HuH-7.5 (cell line): Measurements from ENCODE around the gene UGT1A6.

Experiments
- DNase-seq: peaks from one replicate; pipeline ENCODE4 v3.0.0; 2011; ENCODE audit warnings: low spot score

Gene UGT1A6

GRCh38 chr2:233768076-233768475 lies 75.4 kb downstream of the UGT1A6 start:
- no peak for DNase-seq

GRCh38 chr2:233769260-233769659 lies 76.6 kb downstream of the UGT1A6 start:
- no peak for DNase-seq

GRCh38 chr2:233772153-233772552 lies 79.5 kb downstream of the UGT1A6 start:
- no peak for DNase-seq

- DNase-seq, result no peak
These were observed 79.9 kb downstream of the UGT1A6 start for GRCh38 chr2:233772583-233772982.

GRCh38 chr2:233773854-233774253 lies 81.2 kb downstream of the UGT1A6 start:
- DNase-seq, result no peak

GRCh38 chr2:233775414-233775813 lies 82.7 kb downstream of the UGT1A6 start:
- no peak for DNase-seq

GRCh38 chr2:233778030-233778429 lies 85.3 kb downstream of the UGT1A6 start, which contains the start of gene MROH2A:
MROH2A (plus strand) TSS chr2:233778330; CDS start chr2:233779359, 1,029 bp downstream.
- no peak for DNase-seq

GRCh38 chr2:233779722-233780121 lies 87.0 kb downstream of the UGT1A6 start:
- no peak for DNase-seq

GRCh38 chr2:233780771-233781170 lies 88.1 kb downstream of the UGT1A6 start:
- DNase-seq, result no peak

- no peak for DNase-seq
These were observed 96.9 kb downstream of the UGT1A6 start for GRCh38 chr2:233789554-233789953.

GRCh38 chr2:233791151-233791882 lies 98.6 kb downstream of the UGT1A6 start:
- DNase-seq, result no peak

GRCh38 chr2:233791883-233792329 lies 99.2 kb downstream of the UGT1A6 start:
- DNase-seq, result no peak

- DNase-seq, result no peak
These were observed 100.0 kb downstream of the UGT1A6 start for GRCh38 chr2:233792720-233793119.

GRCh38 chr2:233793465-233794127 lies 100.9 kb downstream of the UGT1A6 start:
- no peak for DNase-seq

- no peak for DNase-seq
These were observed 101.5 kb downstream of the UGT1A6 start for GRCh38 chr2:233794128-233794658.

GRCh38 chr2:233795735-233796171 lies 103.1 kb downstream of the UGT1A6 start:
- no peak for DNase-seq

- DNase-seq, result no peak
These were observed 103.6 kb downstream of the UGT1A6 start for GRCh38 chr2:233796254-233796653.

GRCh38 chr2:233798335-233799086 lies 105.8 kb downstream of the UGT1A6 start:
- no peak for DNase-seq

GRCh38 chr2:233799087-233799665 lies 106.5 kb downstream of the UGT1A6 start:
- no peak for DNase-seq

GRCh38 chr2:233799716-233800115 lies 107.0 kb downstream of the UGT1A6 start:
- no peak for DNase-seq

GRCh38 chr2:233800208-233800607 lies 107.5 kb downstream of the UGT1A6 start:
- no peak for DNase-seq
